ENCODE measurements around the gene PTPRD.

PTPRD gene

GRCh38 chr9:8534828-8535227 lies 2078.0 kb downstream of the PTPRD start:
- no peak for DNase-seq

- DNase-seq = no peak
These were observed 2079.1 kb downstream of the PTPRD start for GRCh38 chr9:8533681-8534080.

DNA sequence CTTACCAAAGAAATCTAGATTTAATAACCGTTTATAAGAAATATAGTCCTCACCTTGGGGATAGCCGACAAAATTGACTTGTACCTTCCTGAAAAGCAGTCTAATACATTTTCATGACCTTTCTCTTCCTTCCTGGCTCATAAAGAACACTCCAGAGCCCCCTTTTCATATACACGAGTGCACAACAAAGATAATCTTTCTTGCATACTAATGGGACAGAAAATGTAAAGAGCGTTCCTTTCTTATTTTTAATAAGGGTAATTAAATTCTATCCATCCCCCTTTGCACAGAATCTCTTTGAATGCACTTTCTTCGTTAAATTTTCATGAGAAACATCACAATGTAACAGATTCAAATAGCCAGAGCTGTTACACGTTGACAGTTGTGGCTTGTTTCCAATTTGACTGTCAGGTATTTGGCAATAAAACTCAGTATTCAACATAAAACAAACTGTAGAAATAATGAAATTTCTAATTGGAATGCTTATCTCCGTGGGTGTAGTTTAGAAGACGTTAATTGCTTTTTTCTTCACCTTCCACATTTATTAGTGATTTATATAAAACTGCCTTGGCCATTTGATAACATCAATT lies 2080.9 kb downstream of the PTPRD start:
- no peak for DNase-seq

GRCh38 chr9:8521112-8521511 lies 2091.7 kb downstream of the PTPRD start:
- no peak for DNase-seq

DNA sequence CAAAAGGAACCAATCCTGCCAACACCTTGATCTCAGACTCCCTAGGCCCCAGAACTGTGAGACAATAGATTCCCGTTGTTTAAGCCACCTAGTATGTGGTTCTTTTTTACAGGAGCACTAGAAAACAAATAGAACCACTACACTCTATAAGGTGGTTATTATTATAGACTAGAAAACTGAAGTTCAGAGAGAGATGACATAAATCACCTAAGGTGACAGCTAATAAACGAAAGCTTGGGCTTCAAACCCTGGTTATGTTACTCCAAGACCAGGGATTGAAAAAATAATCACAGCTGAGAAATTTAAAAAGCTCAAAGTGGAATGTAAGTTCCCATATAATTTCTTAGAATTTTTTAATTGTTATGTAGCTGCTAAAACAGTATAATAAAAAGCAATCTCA lies 2097.1 kb downstream of the PTPRD start:
- no peak for DNase-seq

DNA sequence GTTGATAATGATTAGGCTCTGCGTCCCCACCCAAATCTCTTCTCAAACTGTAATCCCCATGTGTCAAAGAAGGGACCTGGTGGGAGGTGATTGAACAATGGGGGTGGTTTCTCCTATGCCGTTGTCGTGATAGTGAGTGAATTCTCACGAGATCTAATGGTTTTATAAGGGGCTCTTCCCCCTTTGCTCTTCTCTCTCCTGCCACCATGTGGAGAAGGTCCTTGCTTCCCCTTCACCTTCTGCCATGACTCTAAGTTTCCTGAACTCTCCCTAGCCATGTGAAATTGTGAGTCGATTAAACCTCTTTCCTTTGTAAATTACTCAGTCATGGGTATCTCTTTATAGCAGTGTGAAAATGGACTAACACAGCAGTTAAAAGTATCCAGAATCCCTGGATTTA lies 2098.0 kb downstream of the PTPRD start:
- no peak for DNase-seq

DNA sequence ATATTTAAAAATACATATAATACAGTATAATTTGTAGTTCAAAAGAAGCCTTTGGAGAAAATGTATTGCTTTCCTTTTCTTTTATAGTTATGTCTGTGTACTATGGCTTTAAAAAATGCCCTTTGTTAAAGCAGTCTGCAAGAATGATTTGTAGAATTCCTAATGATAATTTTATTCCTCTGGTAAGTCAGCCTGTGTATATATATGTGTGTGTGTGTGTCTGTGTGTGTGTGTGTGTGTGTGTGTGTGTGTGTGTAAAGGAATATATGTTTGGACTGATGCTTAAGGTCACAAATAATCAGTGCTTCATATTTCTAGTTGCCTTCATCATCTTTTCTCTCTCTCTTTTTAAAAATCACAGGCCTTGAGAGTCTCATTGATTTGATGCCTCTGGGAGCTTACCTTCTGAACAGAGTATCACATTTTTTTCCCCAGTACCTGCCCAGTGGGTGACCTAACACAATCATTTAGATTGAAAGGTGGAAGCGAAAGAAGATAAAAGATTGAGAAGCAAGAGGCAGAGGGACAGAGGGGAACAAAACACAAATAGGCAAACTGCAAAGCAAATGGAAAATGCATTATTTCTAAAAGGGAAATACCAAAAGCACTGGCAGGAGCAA lies 2104.0 kb downstream of the PTPRD start:
- DNase-seq = no peak

- DNase-seq = no peak
These were observed 2118.2 kb downstream of the PTPRD start for GRCh38 chr9:8494571-8494970.

- no peak for DNase-seq
These were observed 2120.1 kb downstream of the PTPRD start for GRCh38 chr9:8492679-8493078.

GRCh38 chr9:8492024-8492423 lies 2120.8 kb downstream of the PTPRD start:
- DNase-seq = no peak

DNA sequence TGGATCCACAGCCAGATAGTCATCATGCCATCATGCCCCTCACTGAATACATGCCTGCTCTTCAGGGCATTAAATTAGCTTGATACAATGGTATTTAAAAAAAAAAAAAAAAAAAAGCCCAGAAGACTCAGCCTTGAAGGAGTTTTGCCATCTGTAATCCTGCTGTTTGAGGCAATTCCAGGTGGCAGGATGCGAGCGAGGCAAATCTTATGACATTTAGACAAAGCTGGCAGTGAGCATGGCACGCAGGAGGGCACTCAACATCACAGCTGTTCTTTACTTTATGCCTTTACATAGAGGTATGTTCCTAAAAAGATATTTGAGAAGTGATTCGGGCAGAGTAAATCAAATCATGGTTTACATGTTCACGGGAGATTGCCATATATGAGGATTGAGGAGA lies 2121.2 kb downstream of the PTPRD start:
- no peak for DNase-seq

DNA sequence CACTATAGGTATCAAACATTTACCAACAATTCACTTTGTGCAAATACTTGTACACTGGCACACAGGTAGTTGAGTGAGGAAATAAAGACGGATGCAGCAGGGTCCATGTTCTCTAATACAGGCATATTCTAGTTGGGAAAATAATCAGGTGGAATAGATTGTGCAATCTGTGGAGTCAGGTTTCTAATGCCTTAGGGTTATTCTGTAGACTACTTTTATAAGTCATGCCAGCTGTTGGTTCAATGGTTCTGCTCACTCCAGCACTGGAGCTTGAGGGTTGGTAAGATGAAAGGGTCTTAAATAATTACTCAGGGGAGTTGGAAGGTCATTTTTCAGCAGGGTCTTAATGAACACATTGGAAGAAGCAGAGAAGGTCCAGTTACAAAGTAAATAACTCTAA lies 2123.0 kb downstream of the PTPRD start:
- no peak for DNase-seq

DNA sequence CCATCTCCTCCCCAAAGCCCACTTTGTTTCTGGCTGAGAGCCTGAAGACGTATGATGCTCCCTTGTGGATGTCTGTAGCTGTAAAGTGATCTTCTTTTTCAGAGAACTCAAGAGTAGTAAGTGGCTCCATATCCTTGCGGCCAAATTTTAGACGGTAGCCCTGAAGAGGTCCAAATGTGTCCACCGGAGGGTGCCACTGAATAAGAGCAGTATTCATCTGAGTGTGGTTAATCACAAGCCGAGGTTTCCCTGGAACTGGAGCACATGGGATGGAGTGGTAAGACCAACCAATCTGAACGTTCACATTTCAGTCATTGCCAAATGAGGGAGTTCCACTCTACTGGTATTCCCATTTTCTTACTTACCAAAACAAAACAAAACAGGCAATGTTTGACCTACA lies 2126.7 kb downstream of the PTPRD start:
- DNase-seq = peak; percentile 8

DNA sequence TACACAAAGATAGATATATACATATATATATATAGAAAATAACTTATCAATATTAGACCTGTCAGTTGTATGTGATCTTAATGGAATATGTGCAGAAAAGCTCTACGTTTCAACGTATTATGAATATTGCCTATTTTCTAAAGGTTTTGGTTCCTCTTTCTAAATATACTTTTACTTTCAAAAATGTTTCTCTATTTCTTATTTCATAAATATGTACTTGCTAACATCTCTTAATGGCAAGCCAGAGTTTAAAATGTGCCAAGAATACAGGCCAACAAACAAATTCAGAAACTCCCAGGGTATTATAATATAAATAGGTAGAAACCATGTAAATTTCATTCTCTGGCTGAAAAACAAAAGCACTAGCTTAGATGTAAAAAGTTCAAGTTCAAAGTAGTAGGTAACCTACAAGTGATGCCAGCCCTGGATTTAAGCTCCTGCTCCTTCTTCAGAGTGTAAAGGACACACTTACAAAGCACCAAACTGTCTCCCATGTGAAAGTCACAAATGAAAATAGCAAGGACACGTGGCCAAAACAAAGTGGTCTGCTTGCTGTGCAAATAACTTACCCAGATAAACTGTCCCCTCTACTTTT lies 2128.1 kb downstream of the PTPRD start:
- no peak for DNase-seq

- no peak for DNase-seq
These were observed 2135.4 kb downstream of the PTPRD start for GRCh38 chr9:8477450-8477849.

DNA sequence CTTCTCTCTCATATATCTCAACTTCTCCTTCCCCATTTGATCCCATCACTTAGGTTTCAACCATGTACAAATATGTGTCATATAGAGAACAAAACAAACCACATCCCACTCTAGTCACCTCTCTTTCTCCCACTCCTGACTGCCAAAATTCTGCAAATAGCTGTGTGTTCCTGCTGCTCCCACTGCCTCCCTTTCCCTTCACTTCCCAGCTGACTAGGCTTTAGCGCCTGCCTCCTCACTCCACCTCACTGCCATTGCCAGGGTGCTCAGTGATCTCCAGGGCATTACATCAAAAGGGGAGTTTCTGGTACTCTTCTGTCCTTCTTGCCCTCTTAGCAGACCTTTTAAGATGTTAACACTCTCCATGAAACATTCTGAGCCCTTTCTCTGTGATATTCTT lies 2137.9 kb downstream of the PTPRD start:
- no peak for DNase-seq

DNA sequence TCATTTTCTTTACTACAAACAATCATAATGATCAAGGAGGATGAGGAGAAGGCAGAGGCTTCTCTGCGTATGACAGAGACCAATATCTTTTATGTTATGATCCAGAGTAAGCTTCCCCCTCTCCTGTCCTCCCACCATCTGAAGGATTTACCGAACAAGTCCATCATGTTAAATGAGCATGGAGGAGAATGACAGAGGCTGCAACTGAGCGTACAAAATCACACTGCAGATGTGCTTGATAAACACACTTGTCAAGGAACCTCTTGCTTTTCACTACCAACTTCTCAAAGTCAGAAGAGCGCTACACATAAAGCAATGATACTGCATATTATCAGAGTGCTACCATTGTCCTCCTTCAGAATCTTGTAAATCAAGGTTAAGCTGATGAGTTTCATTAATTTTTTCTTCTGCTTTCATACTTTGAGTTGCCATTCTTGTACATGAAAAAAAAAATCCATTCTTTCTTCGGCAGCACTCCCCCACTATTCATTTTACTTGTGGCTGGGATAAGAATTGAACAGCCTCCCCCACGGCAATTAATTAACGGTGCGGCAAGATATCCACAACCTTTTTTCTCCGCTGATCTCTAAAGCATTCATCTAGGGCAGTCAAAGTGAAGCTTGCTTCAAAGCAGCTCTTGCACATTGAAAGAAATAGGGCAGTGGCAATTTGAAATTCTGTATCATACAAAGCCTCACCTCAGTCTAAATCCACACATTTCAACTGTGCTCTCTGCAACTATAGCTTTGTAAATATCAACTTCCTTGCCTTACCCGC lies 2139.4 kb downstream of the PTPRD start:
- no peak for DNase-seq

DNA sequence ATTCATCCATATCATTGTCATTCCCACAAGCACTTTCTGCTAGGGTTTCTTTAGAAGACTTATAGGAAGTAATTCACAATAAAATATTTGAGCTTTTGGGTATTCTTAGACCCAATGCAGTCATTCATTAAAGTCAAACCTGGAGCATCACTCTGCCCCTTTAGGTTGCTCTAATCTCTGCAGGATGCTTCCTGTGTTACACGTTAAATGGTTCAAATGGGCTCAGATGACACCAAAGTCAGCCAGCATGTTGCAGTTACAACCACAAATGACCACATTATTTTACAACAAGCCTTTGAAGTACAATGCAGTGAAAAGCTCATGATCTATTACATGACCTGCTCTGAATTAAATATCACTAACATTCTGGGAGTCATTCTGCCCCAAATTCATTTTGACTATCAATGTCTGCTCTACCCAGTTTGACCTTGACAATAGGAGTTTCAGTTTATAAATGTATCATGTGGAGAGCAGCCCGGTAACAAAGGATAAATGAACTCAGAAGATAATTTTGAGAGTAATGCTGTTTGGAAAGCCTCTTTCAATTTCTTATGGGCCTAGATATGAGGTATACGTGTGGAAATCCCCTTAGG lies 2144.7 kb downstream of the PTPRD start:
- no peak for DNase-seq

GRCh38 chr9:8457816-8458215 lies 2155.0 kb downstream of the PTPRD start:
- DNase-seq = no peak

GRCh38 chr9:8457055-8457454 lies 2155.7 kb downstream of the PTPRD start:
- DNase-seq = no peak

DNA sequence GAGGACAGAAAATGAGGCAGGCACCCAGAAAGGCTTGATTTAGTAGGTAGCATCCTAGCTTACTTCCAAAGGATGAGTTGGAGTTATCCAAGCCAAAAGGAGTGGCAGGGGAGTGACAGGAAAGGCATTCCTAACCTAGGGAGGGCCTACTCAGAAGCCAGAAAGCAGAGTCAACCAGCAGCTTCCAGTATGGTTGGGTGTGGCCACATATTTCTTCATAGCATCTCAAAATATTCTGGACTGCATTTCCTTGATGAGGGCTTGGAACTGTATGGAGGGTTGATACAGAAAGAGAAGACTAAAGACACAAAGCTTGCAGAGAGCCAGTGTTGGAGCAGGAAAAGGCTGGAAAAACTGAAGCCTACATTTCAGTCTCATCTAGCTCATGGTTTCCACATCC lies 2156.5 kb downstream of the PTPRD start:
- no peak for DNase-seq

- no peak for DNase-seq
These were observed 2161.8 kb downstream of the PTPRD start for GRCh38 chr9:8450810-8451545.

DNA sequence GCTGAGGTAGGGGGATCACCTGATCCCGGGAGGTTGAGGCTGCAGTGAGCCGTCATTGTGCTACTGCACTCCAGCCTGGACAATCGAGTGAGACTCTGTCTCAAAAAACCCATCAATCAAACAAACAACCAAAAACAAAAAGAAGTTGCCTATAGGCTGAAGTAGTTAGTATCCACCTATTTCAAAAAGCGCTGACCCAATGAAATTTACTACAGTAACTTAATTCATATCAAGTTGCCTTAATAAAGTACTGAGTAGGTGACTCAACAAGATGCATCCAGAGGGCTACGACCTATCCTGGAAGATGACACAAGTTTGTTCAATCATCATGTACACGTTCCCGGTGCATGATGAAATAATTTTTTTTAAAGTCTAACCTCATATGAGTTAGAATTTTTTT lies 2164.6 kb downstream of the PTPRD start:
- no peak for DNase-seq
